ENCODE data around the gene E2F4. TPM values are rescaled to one million over a fixed set of nuclear protein-coding genes. Genes with fewer than 3 reads are reported as not detected.

Gene E2F4
- total and polyA plus RNA-seq, 2 of the 13 experiments (the other 11 are each of a cell fraction or from before 2014, with no cell fraction given), result 84.8 to 91.2 TPM

- TF ChIP-seq ZC3H13 (CRISPR knock-in tag; IDR thresholded peaks at IDR 0.05) (0 out of 2 replicates have a peak, but pooled peaks have one; percentile 36), HMG20B (CRISPR knock-in tag; conservative IDR thresholded peaks at IDR 0.05) (no peak), SSRP1 (CRISPR knock-in tag; IDR thresholded peaks at IDR 0.05) (0 out of 2 replicates have a peak, but pooled peaks have one; percentile 7), KIAA2018 (CRISPR knock-in tag; IDR thresholded peaks at IDR 0.05; ENCODE audit: borderline replicate concordance) (no peak), ELF1 (CRISPR knock-in tag; IDR thresholded peaks at IDR 0.05) (no peak), SATB2 (CRISPR knock-in tag; IDR thresholded peaks at IDR 0.05) (no peak), HDAC6 (IDR thresholded peaks at IDR 0.05; ENCODE audit: low read depth, low read length) (no peak), MTA1 (CRISPR knock-in tag; IDR thresholded peaks at IDR 0.05; ENCODE audit: borderline replicate concordance) (no peak), SNAPC4 (CRISPR knock-in tag; IDR thresholded peaks at IDR 0.05) (no peak), TOE1 (CRISPR knock-in tag; IDR thresholded peaks at IDR 0.05) (no peak), USF2 (IDR thresholded peaks at IDR 0.05; ENCODE audit: low read depth, low read length) (no peak), USF2 (CRISPR knock-in tag; IDR thresholded peaks at IDR 0.05; ENCODE audit: borderline replicate concordance) (no peak), ELF3 (CRISPR knock-in tag; IDR thresholded peaks at IDR 0.05) (no peak), CEBPG (CRISPR knock-in tag; IDR thresholded peaks at IDR 0.05) (no peak)
These were observed 18.3 kb downstream of the E2F4 start (continued) for GRCh38 chr16:67210069-67210937.
